C4-2B (cell line): ENCODE data around the gene LCTL.

Source experiments
- ZFX ChIP-seq: fragments of 450-650 bp; IDR thresholded peaks from 2 replicates; pipeline ENCODE4 v1.6.1; 2017
- TF ChIP-seq, protein P1 (sequence below): fragments of 450-650 bp; conservative IDR thresholded peaks from 2 replicates; pipeline ENCODE4 v1.5.1; 2017; ENCODE audit warnings: mild to moderate bottlenecking

DNA sequence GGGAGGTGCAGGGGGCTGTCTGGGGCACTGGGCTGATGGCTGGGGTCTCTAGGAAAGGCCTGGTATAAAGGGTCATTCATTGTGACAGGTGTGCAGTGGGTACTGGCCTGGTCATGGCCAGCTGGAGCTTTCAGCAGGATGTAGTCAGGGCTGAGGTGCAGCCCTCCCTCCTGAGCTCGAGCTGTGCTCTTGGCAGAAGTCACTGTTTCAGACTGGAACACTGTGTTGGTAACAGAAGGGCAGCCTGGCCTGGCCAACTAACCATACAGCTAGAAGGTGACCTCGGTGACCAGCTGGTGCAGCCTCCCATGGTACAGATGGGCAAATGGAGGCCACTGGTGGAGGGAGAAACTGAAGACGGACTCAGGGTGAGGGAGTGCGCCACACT lies 34.4 kb upstream of the LCTL start:
- TF ChIP-seq, protein P1, sequence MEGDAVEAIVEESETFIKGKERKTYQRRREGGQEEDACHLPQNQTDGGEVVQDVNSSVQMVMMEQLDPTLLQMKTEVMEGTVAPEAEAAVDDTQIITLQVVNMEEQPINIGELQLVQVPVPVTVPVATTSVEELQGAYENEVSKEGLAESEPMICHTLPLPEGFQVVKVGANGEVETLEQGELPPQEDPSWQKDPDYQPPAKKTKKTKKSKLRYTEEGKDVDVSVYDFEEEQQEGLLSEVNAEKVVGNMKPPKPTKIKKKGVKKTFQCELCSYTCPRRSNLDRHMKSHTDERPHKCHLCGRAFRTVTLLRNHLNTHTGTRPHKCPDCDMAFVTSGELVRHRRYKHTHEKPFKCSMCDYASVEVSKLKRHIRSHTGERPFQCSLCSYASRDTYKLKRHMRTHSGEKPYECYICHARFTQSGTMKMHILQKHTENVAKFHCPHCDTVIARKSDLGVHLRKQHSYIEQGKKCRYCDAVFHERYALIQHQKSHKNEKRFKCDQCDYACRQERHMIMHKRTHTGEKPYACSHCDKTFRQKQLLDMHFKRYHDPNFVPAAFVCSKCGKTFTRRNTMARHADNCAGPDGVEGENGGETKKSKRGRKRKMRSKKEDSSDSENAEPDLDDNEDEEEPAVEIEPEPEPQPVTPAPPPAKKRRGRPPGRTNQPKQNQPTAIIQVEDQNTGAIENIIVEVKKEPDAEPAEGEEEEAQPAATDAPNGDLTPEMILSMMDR = no peak
- no peak for TF ChIP-seq ZFX
